Iris pigment epithelial cell (primary cell): Measurements from ENCODE around the gene N4BP2L1.
"Not testable (repeated sequence)": the region's sequence is repeated elsewhere in the genome, so short reads cannot be mapped to it uniquely, and the experiment has no call there.

Source experiments
- DNase-seq: peaks from one replicate; pipeline ENCODE4 v3.0.0-alpha.2; 2011; ENCODE audit warnings: low read depth

N4BP2L1 gene

DNA sequence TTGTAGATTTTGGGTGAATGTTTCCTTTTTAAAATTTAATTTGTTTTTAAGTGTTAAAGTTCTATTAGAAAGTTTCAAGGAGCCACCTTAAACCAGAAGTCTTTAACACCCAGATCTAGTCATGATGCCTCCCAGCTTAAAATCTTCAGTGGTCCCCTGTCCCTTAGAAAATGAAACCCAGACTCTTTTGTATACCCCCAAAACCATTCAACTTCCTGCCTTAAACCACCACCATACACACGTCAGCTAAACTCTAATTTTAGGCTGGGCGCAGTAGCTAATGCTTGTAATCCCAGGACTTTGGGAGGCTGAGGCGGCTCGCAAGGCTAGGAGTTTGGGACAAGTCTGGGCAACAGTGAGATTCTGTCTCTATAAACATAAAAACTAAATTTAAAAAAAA is 37.9 kb downstream of the N4BP2L1 start:
- DNase-seq = no peak

DNA sequence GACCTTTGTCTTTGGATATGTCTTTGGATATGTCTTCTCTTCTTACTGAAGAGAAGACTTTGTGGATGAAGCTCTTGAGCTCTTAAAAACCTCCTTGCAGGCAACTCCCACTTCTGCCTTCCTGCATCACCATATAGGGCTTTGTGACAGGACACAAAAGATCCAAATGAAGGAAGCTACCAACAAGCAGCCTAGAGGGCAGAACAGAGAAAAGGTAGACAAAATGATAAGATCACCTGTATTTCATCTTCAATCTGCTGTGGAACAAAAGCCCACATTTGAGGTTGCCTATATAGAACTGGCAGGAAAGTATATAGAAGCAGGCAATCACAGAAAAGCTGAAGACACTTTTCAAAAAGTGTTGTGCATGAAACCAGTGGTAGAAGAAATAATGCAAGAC is 42.5 kb downstream of the N4BP2L1 start:
- no peak for DNase-seq

DNA sequence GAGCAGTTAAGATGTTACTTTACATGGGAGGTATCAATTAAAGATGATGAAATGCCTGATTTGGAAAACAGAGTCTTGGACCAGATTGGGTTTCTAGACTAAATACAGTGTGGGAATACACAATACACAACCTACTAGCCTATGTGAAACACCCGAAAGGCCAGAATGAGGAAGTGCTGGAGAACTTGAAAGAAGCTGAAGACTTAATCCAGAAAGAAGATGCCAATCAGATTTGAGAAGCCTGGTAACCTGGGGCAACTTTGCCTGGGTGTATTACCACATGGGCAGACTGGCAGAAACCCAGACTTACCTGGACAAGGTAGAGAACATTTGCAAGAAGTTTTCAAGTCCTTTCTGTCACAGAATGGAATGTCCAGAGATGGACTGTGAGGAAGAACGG is 43.2 kb downstream of the N4BP2L1 start:
- DNase-seq = no peak

DNA sequence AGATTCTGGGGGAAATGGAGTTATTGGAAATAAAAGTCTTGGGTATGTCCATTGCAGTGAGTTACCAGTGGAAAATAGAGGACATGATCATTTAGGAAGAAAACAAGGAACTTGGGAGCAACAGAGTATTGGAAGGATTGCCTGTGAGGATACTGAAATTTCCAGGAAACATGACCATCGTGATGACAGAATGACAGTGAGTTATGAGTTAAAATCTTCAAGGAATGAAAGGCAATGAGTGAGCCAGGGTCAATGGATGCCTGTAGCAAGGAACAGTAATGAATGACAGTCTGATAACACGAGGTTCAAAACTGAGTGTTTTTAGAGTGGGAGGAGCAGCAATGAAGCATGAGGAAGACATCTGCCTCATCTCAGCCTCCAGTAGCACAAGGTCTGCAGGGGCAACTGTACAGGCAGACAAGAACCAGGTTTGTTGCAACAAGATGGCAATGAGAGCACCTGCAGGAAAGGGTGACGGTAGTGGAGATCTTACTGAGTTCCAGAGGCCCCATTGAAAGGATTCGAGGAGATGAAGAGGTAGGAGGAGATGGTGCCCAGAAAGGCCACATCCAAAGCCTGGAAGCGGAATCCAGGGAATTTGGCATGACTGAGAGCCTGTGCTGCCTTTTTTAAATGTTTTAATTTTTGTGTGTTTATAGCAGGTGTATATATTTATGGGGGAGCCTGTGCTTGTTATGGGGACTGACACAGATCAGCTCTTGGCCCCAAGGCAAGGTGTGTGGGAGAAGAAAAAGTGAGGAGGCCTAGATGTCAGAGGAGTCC is 43.9 kb downstream of the N4BP2L1 start:
- no peak for DNase-seq

DNA sequence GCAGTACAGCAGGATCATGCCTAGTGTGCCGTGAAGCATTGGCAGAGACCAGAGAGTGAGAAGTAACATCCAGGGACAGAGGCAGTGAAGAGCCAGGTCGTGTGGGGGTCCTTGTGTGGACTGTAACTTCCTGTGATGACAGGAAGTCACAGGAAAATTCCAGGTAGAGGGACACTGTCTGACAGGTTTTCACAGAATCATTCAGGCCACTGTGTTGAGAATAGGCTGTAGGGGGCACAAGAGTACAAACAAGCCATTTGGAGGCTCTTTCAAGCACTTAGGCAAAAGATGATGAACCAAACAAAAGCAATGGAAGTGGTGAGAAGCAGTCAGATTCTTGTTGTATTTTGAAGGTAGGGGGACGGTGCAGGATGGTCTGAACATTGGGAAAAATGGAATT is 46.4 kb downstream of the N4BP2L1 start:
- peak; percentile 36 for DNase-seq

DNA sequence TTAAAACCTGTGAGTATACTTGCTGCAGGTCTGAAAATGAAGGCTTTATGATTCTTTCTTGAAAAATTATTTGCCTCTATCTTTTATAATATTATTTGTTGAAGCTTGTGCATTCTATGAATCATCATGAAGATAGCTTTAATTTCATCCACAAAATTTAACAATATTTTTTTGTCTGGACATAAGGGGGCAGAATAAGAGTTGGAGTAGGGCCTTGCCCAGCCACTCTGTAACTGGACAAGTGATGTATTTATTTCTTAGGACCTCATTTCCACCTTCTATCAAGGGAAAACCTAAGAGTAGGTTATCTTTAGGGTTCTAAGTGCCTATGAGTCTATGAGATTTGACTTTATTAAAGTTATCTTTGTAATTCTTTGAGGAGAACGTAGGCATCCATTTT is 49.9 kb downstream of the N4BP2L1 start:
- DNase-seq = no peak

DNA sequence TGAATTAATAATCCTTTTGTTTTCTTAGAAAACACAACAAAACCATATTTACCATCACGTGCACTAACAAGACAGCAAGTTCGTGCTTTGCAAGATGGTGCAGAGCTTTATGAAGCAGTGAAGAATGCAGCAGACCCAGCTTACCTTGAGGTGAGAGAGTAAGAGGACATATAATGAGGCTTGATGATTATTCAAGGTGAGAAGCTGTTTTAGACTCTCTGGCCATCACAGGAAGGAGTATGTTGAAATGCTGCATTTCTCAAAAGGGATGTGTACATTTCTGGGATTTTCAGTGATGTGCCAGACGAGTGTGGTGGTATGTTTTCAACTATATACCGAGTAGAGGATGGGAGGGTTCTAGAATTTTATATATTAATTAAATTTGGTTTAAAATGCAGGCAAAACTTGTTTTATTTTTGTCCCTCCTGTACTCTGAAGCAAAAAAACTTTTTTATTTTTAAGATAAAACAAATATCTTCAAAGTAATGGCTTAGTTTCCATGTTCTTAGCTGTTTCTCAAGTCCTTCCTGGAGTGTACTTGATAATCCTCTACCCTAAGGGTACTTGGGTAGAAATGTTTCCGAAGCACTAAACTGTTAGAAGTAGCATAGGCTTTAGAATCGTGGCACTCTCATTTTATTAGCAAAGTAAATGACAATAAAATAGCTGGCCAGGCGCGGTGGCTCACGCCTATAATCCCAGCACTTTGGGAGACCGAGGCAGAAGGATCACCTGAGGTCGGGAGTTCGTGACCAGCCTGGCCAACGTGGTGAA is 51.1 kb downstream of the N4BP2L1 start:
- DNase-seq = peak; percentile 13

DNA sequence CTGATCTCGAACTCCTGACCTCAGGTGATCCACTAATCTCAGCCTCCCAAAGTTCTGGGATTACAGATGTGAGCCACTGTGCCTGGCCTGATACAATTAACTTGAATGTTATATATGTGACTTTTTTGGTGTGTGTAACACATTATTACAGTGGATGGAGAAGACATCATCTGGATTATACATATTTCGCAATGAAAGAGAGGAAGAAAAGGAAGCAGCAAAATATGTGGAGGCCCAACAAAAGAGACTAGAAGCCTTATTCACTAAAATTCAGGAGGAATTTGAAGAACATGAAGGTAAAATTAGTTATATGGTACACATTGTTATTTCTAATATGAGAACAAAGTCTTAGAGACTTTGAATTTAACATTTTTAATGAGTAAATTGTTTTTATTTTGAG is 57.1 kb downstream of the N4BP2L1 start:
- no peak for DNase-seq

DNA sequence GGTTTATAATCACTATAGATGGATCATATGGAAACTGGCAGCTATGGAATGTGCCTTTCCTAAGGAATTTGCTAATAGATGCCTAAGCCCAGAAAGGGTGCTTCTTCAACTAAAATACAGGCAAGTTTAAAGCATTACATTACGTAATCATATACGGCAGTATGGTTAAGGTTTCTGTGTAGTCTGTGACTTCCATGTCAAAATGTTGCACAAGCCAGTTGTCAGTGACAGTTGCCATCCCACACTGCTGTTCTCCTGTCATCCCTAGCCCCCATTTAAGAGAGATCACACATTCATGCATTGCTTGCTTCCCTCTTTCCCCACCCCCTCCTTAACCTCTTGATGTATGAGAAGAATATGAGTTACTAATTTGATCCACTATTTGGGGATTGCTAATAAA is 65.4 kb downstream of the N4BP2L1 start:
- no peak for DNase-seq

DNA sequence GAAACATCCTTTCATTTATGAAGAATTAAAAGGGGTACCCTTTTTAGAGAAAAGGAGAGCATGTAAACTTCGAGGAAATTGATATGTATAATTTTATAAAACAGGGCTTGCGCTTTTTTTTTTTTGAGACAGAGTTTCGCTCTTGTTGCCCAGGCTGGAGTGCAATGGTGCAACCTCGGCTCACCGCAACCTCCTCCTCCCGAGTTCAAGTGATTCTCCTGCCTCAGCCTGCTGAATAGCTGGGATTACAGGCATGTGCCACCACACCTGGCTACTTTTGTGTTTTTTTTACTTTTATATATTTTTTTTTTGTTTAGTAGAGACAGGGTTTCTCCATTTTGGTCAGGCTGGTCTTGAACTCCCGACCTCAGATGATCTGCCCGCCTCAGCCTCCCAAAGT is 72.0 kb downstream of the N4BP2L1 start:
- not testable (repeated sequence) for DNase-seq

DNA sequence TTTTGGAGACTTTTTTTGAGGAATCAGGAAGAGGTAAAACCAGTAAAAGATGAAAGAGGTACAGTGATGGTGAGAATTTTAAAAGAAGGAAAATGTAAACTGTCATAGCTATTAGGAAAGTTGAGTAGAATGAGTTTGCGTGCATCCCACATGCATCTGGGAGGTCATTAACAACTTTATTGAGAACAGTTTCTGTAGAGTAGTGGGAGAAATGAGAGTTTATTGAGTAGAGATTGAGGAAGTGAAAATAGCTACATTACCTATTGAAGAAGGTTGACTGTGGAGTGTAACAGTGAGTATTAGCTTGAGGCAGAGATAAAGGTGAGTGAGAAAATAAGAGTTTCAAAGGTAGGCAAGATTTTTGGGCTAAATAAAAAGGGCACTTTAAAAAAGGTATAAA is 73.9 kb downstream of the N4BP2L1 start:
- no peak for DNase-seq

DNA sequence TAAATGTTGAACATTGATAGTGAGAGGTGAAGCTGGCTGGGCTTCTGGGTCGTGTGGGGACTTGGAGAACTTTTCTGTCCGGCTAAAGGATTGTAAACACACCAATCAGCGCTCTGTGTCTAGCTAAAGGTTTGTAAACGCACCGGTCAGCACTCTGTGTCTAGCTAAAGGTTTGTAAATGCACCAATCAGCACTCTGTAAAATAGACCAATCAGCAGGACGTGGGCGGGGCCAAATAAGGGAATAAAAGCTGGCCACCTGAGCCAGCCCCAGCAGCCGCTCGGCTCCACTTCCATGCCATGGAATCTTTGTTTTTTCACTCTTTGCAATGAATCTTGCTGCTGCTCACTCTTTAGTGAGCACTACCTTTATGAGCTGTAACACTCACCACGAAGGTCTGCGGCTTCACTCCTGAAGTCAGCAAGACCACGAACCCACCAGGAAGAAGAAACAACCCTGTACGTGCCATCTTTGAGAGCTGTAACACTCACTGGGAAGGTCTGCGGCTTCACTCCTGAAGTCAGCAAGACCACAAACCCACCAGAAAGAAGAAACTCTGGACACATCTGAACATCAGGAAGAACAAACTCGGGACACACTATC is 77.0 kb downstream of the N4BP2L1 start:
- not testable (repeated sequence) for DNase-seq
